NT2/D1 (cell line): ENCODE data around the gene GRIN1.
"Not testable (repeated sequence)": the region's sequence is repeated elsewhere in the genome, so short reads cannot be mapped to it uniquely, and the experiment has no call there.

Source experiments
- YY1 ChIP-seq: IDR thresholded peaks from 2 replicates; pipeline ENCODE4 v1.6.1; 2011; ENCODE audit not compliant: insufficient read length, insufficient read depth
- ZNF274 ChIP-seq: IDR thresholded peaks from 2 replicates; pipeline ENCODE4 v1.6.1; 2011; ENCODE audit warnings: mild to moderate bottlenecking, low read depth, low read length

- TF ChIP-seq ZNF274, YY1: not testable (repeated sequence)
These were observed 16.0 kb upstream of the GRIN1 start for GRCh38 chr9:137122796-137123467.
